ENCODE measurements around the gene CD82. TPM values are rescaled to one million over a fixed set of nuclear protein-coding genes. Genes with fewer than 3 reads are reported as not detected.

The CD82 gene
- total RNA-seq, 1 donor, result 38.4 TPM

DNA sequence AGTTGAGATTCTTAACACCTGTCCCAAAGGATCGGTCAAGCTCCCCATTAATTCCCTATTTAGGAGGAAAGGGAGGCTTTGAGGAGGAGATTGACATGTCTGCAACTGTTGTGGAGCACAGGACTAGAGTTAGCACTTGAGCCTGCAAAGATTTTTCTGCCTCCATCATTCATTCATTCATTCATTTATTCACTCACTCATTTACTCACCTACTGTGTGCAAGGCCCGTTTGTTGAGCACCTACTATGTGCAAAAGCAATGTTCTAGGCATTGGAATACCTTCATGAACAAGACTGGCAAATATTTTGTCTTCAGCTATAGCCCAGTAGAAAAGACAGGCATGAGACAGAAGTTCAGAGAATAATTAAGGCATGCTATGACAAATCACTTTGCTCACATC, 43.2 kb upstream of the CD82 start:
- TF ChIP-seq, protein P1, sequence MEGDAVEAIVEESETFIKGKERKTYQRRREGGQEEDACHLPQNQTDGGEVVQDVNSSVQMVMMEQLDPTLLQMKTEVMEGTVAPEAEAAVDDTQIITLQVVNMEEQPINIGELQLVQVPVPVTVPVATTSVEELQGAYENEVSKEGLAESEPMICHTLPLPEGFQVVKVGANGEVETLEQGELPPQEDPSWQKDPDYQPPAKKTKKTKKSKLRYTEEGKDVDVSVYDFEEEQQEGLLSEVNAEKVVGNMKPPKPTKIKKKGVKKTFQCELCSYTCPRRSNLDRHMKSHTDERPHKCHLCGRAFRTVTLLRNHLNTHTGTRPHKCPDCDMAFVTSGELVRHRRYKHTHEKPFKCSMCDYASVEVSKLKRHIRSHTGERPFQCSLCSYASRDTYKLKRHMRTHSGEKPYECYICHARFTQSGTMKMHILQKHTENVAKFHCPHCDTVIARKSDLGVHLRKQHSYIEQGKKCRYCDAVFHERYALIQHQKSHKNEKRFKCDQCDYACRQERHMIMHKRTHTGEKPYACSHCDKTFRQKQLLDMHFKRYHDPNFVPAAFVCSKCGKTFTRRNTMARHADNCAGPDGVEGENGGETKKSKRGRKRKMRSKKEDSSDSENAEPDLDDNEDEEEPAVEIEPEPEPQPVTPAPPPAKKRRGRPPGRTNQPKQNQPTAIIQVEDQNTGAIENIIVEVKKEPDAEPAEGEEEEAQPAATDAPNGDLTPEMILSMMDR (IDR thresholded peaks at IDR 0.05; ENCODE audit: insufficient read depth, low read depth, low read length), result no peak
- H3K4me3 ChIP-seq (ENCODE audit: low read depth, low read length), result no peak overlapping the region
- DNase-seq (ENCODE audit: low read depth), result no peak

DNA sequence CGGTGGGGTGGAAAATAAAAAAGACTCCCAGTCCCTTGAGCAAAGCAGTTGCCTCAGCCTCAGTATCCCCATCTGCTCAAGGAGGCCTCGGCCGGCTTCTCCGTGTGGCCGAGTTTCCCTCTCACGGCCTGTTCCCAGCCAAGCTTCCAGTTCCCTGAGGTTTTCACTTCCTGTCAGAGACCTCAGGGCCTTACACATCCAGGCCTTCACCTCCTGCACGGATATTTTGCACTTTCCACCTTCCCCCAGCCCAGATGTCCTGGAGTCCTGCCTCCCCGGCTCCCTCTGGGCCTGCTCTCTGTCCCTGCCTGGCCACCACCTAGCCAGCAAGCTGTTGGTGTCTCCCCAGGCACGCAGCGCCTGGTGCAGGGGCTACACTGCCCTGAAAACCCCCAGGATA, 41.1 kb upstream of the CD82 start:
- TF ChIP-seq, protein P1 (IDR thresholded peaks at IDR 0.05; ENCODE audit: insufficient read depth, low read depth, low read length), result no peak
- no peak for DNase-seq (ENCODE audit: low read depth)
- H3K4me3 ChIP-seq (ENCODE audit: low read depth, low read length), result no peak overlapping the region

DNA sequence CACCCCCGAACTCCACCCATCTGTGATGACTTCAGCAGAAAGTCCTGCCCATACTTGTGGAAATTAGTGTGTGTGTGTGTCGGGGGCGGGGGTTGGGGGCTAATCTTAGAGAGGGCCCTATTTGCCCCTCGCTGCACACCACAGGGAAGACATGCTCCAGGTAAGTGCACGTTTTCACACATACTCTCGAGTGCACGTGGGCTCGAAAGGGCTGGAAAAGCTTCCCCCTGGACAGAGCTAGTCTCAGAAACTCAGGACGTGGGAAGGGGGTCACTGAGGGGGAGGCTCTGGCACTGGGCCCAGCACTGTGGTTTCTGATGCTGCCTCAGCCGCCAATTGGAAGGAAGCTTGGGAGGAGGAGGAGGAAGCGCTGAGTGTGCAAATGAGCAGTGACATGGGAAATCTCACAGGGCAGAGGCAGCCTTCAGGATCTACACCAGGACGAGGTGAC, 40.7 kb upstream of the CD82 start:
- no peak overlapping the region for H3K4me3 ChIP-seq (ENCODE audit: low read depth, low read length)
- TF ChIP-seq, protein P1 (IDR thresholded peaks at IDR 0.05; ENCODE audit: insufficient read depth, low read depth, low read length), result no peak
- DNase-seq (ENCODE audit: low read depth), result no peak

- no peak for DNase-seq (ENCODE audit: low read depth)
- no peak overlapping the region for H3K4me3 ChIP-seq (ENCODE audit: low read depth, low read length)
- TF ChIP-seq, protein P1 (IDR thresholded peaks at IDR 0.05; ENCODE audit: insufficient read depth, low read depth, low read length), result no peak
These were observed 39.8 kb upstream of the CD82 start for GRCh38 chr11:44525473-44526252.

- TF ChIP-seq, protein P1 (IDR thresholded peaks at IDR 0.05; ENCODE audit: insufficient read depth, low read depth, low read length), result no peak
- DNase-seq (ENCODE audit: low read depth), result no peak
- no peak overlapping the region for H3K4me3 ChIP-seq (ENCODE audit: low read depth, low read length)
These were observed 39.0 kb upstream of the CD82 start for GRCh38 chr11:44526438-44526837.

DNA sequence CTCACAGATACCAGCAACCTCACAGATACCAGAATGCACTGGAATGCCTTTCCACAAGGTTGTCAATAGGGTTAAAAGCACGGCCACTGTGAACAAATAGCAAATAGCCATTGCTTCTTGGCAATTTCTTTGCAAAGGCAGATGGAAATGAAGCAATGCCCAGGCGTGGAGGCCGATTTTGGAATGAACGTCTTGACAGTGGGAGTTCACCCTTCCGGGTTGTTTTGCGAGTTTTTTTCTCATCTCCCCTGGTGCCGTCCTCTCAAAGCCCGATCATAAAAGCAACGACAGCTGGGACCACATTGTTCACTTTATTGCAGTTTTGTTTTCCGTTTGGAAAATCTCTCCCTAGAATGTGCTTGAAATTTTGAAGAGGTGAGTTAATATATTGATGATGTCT, 38.0 kb upstream of the CD82 start:
- DNase-seq (ENCODE audit: low read depth), result no peak
- TF ChIP-seq, protein P1 (IDR thresholded peaks at IDR 0.05; ENCODE audit: insufficient read depth, low read depth, low read length), result no peak
- no peak overlapping the region for H3K4me3 ChIP-seq (ENCODE audit: low read depth, low read length)

- H3K4me3 ChIP-seq (ENCODE audit: low read depth, low read length), result no peak overlapping the region
- TF ChIP-seq, protein P1 (IDR thresholded peaks at IDR 0.05; ENCODE audit: insufficient read depth, low read depth, low read length), result no peak
- no peak for DNase-seq (ENCODE audit: low read depth)
These were observed 37.4 kb upstream of the CD82 start for GRCh38 chr11:44528103-44528502.

Measured in fibroblast of villous mesenchyme (primary cell).